Tibial nerve (tissue), 4 donors: ENCODE measurements around the gene APOC1. TPM values are rescaled to one million over a fixed set of nuclear protein-coding genes. Genes with fewer than 3 reads are reported as not detected.
"Not testable (repeated sequence)": the region's sequence is repeated elsewhere in the genome, so short reads cannot be mapped to it uniquely, and the experiment has no call there.

Source experiments
- DNase-seq, 2 donors: peaks; one replicate each; pipeline ENCODE4 v3.0.0-alpha.2; 2019; ENCODE audit warnings: low spot score in 2 of 2
- H3K27ac ChIP-seq, 4 donors: fragments of 200-600 bp; sonication (generic) in 3 of 4; one replicate each; pipeline ENCODE4 v1.5.1; 2017 to 2019; ENCODE audit warnings: mild to moderate bottlenecking in 1 of 4
- H3K27me3 ChIP-seq, 2 donors: fragments of 200-600 bp; sonication (generic) in 1 of 2; one replicate each; pipeline versions ENCODE4 v1.5.1 to v1.6.0; 2017 to 2019
- H3K36me3 ChIP-seq, 3 donors: fragments of 200-600 bp; sonication (generic); one replicate each; pipeline ENCODE4 v1.5.1; 2018 to 2019
- H3K4me1 ChIP-seq, 4 donors: fragments of 200-600 bp; sonication (generic) in 3 of 4; one replicate each; pipeline ENCODE4 v1.5.1; 2017 to 2019
- H3K4me3 ChIP-seq, 4 donors: fragments of 200-600 bp; sonication (generic) in 3 of 4; one replicate each; pipeline ENCODE4 v1.5.1; 2017 to 2019; ENCODE audit warnings: mild to moderate bottlenecking in 1 of 4, moderate library complexity in 1 of 4
- H3K9me3 ChIP-seq, 4 donors: fragments of 200-600 bp; sonication (generic) in 3 of 4; one replicate each; pipeline ENCODE4 v1.5.1; 2017 to 2019
- EP300 ChIP-seq, 2 donors: sonication (generic); formaldehyde crosslinking; IDR thresholded peaks; one replicate each; pipeline ENCODE4 v1.6.1; 2017; ENCODE audit warnings: antibody characterized with exemption in 2 of 2, mild to moderate bottlenecking in 1 of 2
- POLR2A ChIP-seq, 2 donors: fragments of 450-650 bp; IDR thresholded peaks; one replicate each; pipeline ENCODE4 v1.6.1; 2017; ENCODE audit warnings: antibody characterized with exemption in 2 of 2, mild to moderate bottlenecking in 2 of 2, moderate library complexity in 2 of 2
- WGBS, 2 donors: methylation state at CpG; one replicate each; pipeline ENCODE4 v1.1.5; 2018; 5-methylcytosine and 5-hydroxymethylcytosine counted together
- total RNA-seq, 4 donors: library from RNA; depleted of rRNA; stranded (reverse); fragments of >200 nt; gene quantifications; one replicate each; pipeline ENCODE4 v1.1.0, GENCODE V29; 2016
- TF ChIP-seq, protein P1 (sequence below), 5 experiments: fragments of 200-600 bp in 3 of 5; fragments of 450-650 bp in 2 of 5; sonication (generic) in 3 of 5; IDR thresholded peaks; one replicate each; pipeline ENCODE4 v1.5.1; 2016 to 2019; ENCODE audit warnings: antibody characterized with exemption in 5 of 5, mild to moderate bottlenecking in 3 of 5, moderate library complexity in 2 of 5

APOC1 gene
- total RNA-seq, 4 donors from 2014 or later: 17.2 to 213 (median 49.9) TPM

DNA sequence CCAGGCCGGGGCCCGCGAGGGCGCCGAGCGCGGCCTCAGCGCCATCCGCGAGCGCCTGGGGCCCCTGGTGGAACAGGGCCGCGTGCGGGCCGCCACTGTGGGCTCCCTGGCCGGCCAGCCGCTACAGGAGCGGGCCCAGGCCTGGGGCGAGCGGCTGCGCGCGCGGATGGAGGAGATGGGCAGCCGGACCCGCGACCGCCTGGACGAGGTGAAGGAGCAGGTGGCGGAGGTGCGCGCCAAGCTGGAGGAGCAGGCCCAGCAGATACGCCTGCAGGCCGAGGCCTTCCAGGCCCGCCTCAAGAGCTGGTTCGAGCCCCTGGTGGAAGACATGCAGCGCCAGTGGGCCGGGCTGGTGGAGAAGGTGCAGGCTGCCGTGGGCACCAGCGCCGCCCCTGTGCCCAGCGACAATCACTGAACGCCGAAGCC lies 5.6 kb upstream of the APOC1 start:
- TF ChIP-seq EP300 (IDR thresholded peaks at IDR 0.05) (no peak), POLR2A (IDR thresholded peaks at IDR 0.05) (no peak)
- TF ChIP-seq, protein P1, sequence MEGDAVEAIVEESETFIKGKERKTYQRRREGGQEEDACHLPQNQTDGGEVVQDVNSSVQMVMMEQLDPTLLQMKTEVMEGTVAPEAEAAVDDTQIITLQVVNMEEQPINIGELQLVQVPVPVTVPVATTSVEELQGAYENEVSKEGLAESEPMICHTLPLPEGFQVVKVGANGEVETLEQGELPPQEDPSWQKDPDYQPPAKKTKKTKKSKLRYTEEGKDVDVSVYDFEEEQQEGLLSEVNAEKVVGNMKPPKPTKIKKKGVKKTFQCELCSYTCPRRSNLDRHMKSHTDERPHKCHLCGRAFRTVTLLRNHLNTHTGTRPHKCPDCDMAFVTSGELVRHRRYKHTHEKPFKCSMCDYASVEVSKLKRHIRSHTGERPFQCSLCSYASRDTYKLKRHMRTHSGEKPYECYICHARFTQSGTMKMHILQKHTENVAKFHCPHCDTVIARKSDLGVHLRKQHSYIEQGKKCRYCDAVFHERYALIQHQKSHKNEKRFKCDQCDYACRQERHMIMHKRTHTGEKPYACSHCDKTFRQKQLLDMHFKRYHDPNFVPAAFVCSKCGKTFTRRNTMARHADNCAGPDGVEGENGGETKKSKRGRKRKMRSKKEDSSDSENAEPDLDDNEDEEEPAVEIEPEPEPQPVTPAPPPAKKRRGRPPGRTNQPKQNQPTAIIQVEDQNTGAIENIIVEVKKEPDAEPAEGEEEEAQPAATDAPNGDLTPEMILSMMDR (IDR thresholded peaks at IDR 0.05): no peak
- H3K4me1 ChIP-seq: peaks cover 0 to 52% (median 22%) of the 10 kb centered on the region in 4 donors
- H3K27me3 ChIP-seq: peaks cover 0 to 24% of the 10 kb centered on the region in 2 donors
- no peak overlapping the region for H3K4me3 ChIP-seq
- WGBS, 2 donors: 95 to 99% methylated on average over 32 to 44 of the region's 44 CpGs
- DNase-seq: no peak
- no peak overlapping the region for H3K27ac ChIP-seq
- no peaks in the 10 kb centered on the region for H3K9me3 ChIP-seq
- no peaks in the 10 kb centered on the region for H3K36me3 ChIP-seq

DNA sequence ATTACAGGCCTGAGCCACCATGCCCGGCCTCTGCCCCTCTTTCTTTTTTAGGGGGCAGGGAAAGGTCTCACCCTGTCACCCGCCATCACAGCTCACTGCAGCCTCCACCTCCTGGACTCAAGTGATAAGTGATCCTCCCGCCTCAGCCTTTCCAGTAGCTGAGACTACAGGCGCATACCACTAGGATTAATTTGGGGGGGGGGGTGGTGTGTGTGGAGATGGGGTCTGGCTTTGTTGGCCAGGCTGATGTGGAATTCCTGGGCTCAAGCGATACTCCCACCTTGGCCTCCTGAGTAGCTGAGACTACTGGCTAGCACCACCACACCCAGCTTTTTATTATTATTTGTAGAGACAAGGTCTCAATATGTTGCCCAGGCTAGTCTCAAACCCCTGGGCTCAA lies 4.6 kb upstream of the APOC1 start:
- H3K27me3 ChIP-seq: peaks cover 0 to 24% of the 10 kb centered on the region in 2 donors
- H3K27ac ChIP-seq: no peak overlapping the region
- 87 to 90% methylated on average over 5 of the region's 5 CpGs for WGBS, 2 donors
- no peak overlapping the region for H3K4me3 ChIP-seq
- no peaks in the 10 kb centered on the region for H3K9me3 ChIP-seq
- H3K36me3 ChIP-seq: no peaks in the 10 kb centered on the region
- DNase-seq: no peak
- H3K4me1 ChIP-seq: peaks cover 0 to 54% (median 25%) of the 10 kb centered on the region in 4 donors
- TF ChIP-seq, protein P1 (IDR thresholded peaks at IDR 0.05): no peak
- no peak for TF ChIP-seq EP300 (IDR thresholded peaks at IDR 0.05)
- no peak for TF ChIP-seq POLR2A (IDR thresholded peaks at IDR 0.05)

DNA sequence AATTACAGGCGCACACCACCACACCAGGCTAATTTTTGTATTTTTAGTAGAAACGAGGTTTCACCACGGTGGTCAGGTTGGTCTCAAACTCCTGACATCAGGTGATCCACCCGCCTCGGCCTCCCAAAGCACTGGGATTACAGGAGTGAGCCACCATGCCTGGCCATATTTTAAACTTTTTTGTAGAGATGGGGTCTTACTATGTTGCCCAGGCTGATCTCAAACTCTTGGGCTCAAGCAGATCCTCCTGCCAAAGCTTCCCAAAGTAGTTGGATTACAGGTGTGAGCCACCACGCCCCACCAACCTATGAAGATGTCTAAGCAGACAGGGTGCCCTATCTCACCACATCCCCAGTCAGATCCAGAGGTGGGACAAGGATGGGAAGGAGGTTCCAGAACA lies 2.5 kb upstream of the APOC1 start:
- peaks cover 0 to 45% (median 21%) of the 10 kb centered on the region in 4 donors for H3K4me1 ChIP-seq
- H3K27ac ChIP-seq, H3K36me3 ChIP-seq, H3K27me3 ChIP-seq, H3K4me3 ChIP-seq, DNase-seq, H3K9me3 ChIP-seq: not testable (repeated sequence)
- WGBS, 2 donors: 83 to 89% methylated on average over 6 of the region's 6 CpGs

DNA sequence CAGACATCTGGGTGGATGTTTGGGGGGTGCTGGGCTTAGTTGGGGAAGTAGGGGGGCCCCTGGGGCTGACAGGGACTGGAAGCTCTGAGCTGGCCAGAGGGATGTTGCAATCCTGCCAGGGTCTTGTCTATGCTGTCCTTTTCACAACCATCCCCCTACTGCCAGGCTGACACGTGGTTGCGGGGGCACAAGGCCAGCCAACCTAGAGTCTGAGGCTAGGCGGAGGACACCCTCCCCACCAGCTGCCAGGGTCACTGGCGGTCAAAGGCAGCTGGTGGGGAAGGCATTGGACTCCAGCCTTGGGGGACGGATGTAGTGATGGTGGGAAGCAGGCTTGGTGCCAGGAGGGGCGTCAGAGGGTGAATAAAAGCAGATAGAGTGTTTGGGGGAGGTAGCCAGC lies 1.6 kb upstream of the APOC1 start:
- H3K4me3 ChIP-seq: no peak overlapping the region
- no peaks in the 10 kb centered on the region for H3K9me3 ChIP-seq
- peaks cover 0 to 45% (median 21%) of the 10 kb centered on the region in 4 donors for H3K4me1 ChIP-seq
- H3K27ac ChIP-seq: peak overlapping the region in 1 of 4 donors; percentile 62
- TF ChIP-seq, protein P1 (IDR thresholded peaks at IDR 0.05): no peak
- TF ChIP-seq EP300 (IDR thresholded peaks at IDR 0.05) (no peak), POLR2A (IDR thresholded peaks at IDR 0.05) (no peak)
- no peak for DNase-seq
- H3K27me3 ChIP-seq: no peaks in the 10 kb centered on the region
- 30 to 53% methylated on average over 6 of the region's 6 CpGs for WGBS, 2 donors
- no peaks in the 10 kb centered on the region for H3K36me3 ChIP-seq

DNA sequence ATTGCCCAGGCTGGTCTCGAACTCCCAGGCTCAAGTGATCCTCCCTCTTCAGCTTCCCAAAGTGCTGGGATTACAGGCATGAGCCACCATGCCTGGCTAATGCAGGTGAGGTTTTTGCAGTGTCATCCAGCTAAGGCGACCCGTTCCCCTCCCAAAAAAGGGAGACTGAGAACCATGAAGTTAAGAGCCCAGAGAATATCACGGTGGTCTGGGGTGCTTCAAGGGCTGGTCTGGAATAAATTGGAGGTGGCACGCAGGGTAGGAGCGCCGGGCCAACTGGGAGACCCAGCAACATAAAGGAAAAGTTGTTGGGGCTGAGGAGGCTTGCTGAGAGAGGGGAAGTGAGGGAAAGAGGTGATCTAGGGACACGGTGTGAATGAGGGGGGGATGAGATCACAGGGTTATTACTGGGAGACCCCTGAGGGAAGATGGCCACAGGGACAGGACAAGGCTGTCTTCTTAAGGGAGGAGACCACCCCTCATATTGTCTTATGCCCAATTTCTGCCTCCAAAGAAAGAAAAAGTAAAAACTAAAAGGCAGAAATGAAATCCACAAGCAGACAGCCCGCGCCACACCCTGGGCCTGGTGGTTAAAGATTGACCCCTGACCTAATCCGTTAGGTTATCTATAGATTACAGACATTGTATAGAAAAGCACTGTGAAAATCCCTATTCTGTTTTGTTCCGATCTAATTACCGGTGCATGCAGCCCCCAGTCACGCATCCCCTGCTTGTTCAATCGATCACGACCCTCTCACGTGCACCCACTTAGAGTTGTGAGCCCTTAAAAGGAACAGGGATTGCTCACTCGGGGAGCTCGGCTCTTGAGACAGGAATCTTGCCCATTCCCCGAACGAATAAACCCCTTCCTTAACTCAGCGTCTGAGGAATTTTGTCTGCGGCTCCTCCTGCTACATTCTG lies 636 bp upstream of the APOC1 start:
- H3K4me3 ChIP-seq: peak overlapping the region in 2 of 4 donors; percentile 16 to 55
- WGBS, 2 donors: 60 to 65% methylated on average over 23 of the region's 23 CpGs
- not testable (repeated sequence) for H3K27me3 ChIP-seq, DNase-seq, H3K36me3 ChIP-seq, H3K9me3 ChIP-seq, H3K27ac ChIP-seq
- peaks cover 0 to 45% (median 21%) of the 10 kb centered on the region in 4 donors for H3K4me1 ChIP-seq

DNA sequence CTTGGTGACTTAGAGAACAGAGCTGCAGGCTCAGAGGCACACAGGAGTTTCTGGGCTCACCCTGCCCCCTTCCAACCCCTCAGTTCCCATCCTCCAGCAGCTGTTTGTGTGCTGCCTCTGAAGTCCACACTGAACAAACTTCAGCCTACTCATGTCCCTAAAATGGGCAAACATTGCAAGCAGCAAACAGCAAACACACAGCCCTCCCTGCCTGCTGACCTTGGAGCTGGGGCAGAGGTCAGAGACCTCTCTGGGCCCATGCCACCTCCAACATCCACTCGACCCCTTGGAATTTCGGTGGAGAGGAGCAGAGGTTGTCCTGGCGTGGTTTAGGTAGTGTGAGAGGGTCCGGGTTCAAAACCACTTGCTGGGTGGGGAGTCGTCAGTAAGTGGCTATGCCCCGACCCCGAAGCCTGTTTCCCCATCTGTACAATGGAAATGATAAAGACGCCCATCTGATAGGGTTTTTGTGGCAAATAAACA lies 9.9 kb downstream of the APOC1 start:
- H3K9me3 ChIP-seq: no peaks in the 10 kb centered on the region
- H3K4me1 ChIP-seq: peaks cover 0 to 45% (median 32%) of the 10 kb centered on the region in 4 donors
- peak overlapping the region in 3 of 4 donors; percentile 51 to 80 (median 73) for H3K27ac ChIP-seq
- no peaks in the 10 kb centered on the region for H3K27me3 ChIP-seq
- WGBS, 2 donors: 56 to 74% methylated on average over 8 of the region's 8 CpGs
- DNase-seq: no peak
- H3K36me3 ChIP-seq: no peaks in the 10 kb centered on the region
- TF ChIP-seq EP300 (IDR thresholded peaks at IDR 0.05) (peak in 1 of 2 donors; percentile 26), POLR2A (IDR thresholded peaks at IDR 0.05) (no peak)
- TF ChIP-seq, protein P1 (IDR thresholded peaks at IDR 0.05): no peak
- no peak overlapping the region for H3K4me3 ChIP-seq
